SHP77 (cell line): ENCODE results near the gene PCDHGA1.
"Not testable (repeated sequence)": the region's sequence is repeated elsewhere in the genome, so short reads cannot be mapped to it uniquely, and the experiment has no call there.

Experiments used
- DNase-seq, 2 experiments: peaks; one replicate each; lab custom pipeline; 2025; lab: John Stamatoyannopoulos, UW

Gene PCDHGA1

DNA sequence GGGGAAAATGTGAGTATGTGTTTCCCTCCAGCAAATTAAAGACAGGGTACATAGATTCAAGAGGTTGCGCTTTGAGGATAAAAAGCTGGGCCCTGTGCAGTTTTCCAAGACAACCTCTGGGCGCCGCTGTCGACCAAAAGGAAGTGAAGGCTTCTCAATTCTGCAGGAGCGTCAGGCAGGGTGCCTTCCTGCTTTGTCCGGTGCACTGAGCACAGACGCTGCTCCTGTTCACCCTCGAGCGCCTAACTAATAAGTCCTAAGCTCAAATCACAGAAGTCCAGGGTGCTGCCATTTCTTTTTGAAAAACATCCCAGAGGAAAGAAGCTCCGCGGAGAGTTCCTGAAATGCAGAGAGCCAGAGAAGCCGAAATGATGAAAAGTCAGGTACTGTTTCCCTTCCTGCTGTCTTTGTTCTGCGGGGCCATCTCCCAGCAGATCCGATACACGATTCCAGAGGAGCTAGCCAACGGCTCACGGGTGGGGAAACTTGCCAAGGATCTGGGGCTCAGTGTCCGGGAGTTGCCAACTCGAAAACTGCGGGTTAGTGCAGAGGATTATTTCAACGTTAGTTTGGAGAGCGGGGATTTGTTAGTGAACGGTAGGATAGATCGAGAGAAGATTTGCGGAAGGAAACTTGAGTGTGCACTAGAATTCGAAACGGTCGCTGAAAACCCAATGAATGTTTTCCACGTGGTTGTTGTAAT is 19.8 kb downstream of the PCDHGA1 start, which contains the start of gene PCDHGB1:
TSS of gene PCDHGB1 (plus strand) at position 183 of the 703 bp plus-strand sequence. CDS start at position 345, 162 bp downstream.
- peak; percentile 66 to 71 for DNase-seq

- no peak for DNase-seq
These were observed 21.3 kb downstream of the PCDHGA1 start for GRCh38 chr5:141351591-141351990.

GRCh38 chr5:141354900-141355469 is 24.7 kb downstream of the PCDHGA1 start, which contains the start of gene PCDHGA4:
Gene PCDHGA4, plus strand, starts transcription at chr5:141355021. Its CDS starts 87 bp downstream, at chr5:141355108.
- DNase-seq: no peak

DNA sequence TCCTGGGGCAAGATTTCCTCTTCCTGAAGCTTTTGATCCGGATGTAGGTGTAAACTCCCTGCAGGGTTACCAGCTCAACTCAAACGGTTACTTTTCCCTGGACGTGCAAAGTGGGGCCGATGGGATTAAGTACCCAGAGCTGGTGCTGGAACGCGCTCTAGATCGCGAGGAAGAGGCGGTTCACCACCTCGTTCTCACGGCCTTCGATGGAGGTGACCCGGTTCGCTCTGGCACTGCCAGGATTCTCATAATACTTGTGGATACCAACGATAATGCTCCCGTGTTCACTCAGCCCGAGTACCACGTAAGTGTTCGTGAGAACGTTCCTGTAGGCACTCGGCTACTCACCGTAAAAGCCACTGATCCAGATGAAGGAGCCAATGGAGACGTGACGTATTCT is 25.3 kb downstream of the PCDHGA1 start:
- DNase-seq: no peak

DNA sequence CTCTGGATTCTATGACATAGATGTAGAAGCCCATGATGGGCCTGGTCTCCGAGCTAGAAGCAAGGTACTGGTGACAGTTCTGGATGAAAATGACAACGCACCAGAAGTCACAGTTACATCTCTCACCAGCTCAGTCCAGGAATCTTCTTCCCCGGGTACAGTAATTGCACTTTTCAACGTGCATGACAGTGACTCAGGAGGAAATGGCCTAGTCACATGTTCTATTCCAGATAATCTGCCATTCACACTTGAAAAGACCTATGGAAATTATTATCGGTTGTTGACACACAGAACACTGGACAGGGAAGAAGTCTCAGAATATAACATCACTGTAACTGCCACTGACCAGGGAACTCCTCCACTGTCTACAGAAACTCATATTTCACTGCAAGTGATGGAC is 25.8 kb downstream of the PCDHGA1 start:
- no peak for DNase-seq

- DNase-seq: no peak
These were observed 26.6 kb downstream of the PCDHGA1 start for GRCh38 chr5:141356950-141357349.

DNA sequence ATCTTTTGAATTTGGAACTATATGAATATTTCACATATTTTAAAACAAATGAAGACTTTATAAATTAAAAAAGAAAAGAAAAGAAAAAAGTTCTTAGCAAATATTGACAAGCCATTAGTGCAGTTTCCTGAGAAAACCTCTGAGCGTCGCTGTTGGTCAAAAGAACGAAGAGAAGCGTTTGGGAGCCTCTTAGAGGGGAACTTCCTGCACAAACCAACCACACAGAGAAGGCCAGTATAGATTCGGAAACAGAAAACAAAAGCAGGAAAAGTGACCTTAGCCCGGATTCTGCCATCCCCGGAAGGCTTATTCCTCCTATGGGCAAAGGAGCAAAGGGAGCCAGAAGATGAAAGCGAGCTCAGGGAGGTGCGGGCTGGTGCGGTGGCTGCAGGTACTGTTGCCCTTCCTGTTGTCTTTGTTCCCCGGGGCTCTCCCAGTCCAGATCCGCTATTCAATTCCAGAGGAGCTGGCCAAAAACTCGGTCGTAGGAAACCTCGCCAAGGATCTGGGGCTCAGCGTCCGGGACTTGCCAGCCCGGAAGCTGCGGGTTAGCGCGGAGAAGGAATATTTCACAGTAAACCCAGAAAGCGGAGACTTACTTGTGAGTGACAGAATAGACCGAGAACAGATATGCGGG is 29.6 kb downstream of the PCDHGA1 start, which contains the start of gene PCDHGB2:
TSS of gene PCDHGB2 (plus strand) at position 205 of the 637 bp plus-strand sequence. CDS start at position 347, 142 bp downstream.
- no peak for DNase-seq

DNA sequence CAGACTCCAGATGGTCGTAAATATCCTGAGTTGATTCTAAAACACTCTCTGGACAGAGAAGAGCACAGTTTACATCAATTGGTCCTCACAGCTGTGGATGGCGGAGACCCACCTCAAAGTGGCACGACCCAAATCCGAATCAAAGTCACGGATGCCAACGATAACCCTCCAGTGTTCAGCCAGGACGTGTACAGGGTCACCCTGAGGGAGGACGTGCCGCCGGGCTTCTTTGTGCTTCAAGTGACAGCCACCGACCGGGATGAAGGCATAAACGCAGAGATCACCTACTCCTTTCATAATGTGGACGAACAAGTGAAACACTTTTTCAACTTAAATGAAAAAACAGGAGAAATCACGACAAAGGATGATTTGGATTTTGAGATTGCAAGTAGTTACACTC is 30.4 kb downstream of the PCDHGA1 start:
- no peak for DNase-seq

DNA sequence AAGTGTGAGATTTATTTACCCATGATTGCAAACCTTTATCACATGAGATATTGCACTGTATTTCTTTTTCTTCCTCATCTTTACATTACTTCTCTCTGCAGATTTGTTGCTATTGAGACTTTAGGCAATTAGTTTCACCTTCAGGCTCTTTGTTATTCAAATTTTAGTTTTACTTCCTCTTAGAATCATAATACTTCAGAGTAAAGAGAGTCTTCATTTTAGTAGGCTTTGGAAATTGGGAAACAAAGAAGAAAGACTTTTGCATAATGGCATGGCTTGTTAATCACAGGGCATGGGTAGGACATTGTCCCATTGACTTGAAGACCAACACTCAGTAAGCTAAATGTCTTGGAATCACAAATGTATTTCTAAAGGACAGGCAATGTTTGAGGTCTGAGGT is 32.4 kb downstream of the PCDHGA1 start:
- DNase-seq: no peak

GRCh38 chr5:141363952-141364660 is 33.8 kb downstream of the PCDHGA1 start, which contains the start of gene PCDHGA5:
Gene PCDHGA5, plus strand, starts transcription at chr5:141364162. Its CDS starts 169 bp downstream, at chr5:141364331.
- DNase-seq: no peak

- DNase-seq: no peak
These were observed 35.9 kb downstream of the PCDHGA1 start for GRCh38 chr5:141366016-141366896.

- DNase-seq: no peak
These were observed 39.9 kb downstream of the PCDHGA1 start, which contains the start of gene PCDHGB3 for GRCh38 chr5:141369994-141370848. Gene PCDHGB3, plus strand, starts transcription at chr5:141370242. Its CDS starts 153 bp downstream, at chr5:141370395.

GRCh38 chr5:141371572-141372475 is 41.5 kb downstream of the PCDHGA1 start:
- DNase-seq: no peak

- no peak for DNase-seq
These were observed 43.5 kb downstream of the PCDHGA1 start, which contains the start of gene PCDHGA6 for GRCh38 chr5:141373673-141374317. Gene PCDHGA6, plus strand, starts transcription at chr5:141373891. Its CDS starts 193 bp downstream, at chr5:141374084.

DNA sequence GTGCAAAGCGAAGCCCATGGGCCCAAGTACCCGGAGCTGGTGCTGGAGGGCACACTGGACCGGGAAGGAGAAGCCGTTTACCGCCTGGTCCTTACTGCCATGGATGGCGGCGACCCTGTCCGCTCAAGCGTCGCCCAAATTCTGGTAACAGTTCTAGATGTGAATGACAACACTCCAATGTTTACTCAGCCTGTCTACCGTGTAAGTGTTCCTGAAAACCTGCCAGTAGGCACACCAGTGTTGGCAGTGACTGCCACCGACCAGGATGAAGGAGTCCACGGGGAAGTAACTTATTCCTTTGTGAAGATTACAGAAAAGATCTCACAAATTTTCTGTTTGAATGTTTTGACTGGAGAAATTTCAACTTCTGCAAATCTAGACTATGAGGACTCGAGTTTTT is 44.3 kb downstream of the PCDHGA1 start:
- DNase-seq: no peak

GRCh38 chr5:141375444-141376155 is 45.3 kb downstream of the PCDHGA1 start:
- not testable (repeated sequence) for DNase-seq

DNA sequence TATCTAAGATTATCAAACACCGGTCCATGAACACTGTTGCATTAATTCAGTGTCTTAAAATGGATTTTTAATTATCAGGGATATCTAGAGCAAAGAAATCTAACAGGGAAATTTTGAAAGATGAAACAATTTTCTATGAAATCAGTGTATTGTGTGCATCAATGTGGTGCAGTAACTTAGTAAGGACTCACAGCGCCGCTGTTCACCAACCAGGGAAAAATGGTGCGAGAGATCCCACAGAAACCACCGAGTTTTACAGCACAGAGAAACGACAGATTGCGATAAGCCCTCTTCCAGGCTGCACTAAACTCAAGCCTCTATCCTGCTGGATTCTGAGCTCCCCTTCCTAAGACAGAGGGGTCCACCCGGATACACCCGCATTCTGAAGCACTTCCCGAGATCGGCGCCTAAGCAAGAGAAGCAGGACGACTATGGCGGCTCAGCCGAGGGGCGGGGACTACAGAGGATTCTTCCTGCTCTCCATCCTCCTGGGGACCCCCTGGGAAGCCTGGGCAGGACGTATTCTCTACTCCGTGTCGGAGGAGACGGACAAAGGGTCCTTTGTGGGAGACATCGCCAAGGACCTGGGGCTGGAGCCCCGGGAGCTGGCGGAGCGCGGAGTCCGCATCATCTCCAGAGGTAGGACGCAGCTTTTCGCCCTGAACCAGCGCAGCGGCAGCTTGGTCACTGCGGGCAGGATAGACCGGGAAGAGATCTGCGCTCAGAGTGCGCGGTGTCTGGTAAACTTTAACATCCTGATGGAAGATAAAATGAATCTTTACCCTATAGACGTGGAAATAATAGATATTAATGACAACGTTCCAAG is 52.4 kb downstream of the PCDHGA1 start, which contains the start of gene PCDHGA7:
TSS of gene PCDHGA7 (plus strand) at position 274 of the 826 bp plus-strand sequence. CDS start at position 432, 158 bp downstream.
- no peak for DNase-seq
